Transverse colon (tissue), 4 donors: ENCODE measurements around the gene PTF1A. TPM values are rescaled to one million over a fixed set of nuclear protein-coding genes. Genes with fewer than 3 reads are reported as not detected.
A peak's percentile ranks its signal among the peaks of the same experiment; 100 is the strongest.

Experiments used
- DNase-seq: peaks from one replicate; pipeline ENCODE4 v3.0.0-alpha.2; 2019
- H3K27ac ChIP-seq, 4 donors: fragments of 200-600 bp; sonication (generic); 2 replicates each; pipeline ENCODE4 v1.5.1; 2016 to 2018; ENCODE audit warnings: inconsistent platforms in 4 of 4
- H3K27me3 ChIP-seq: fragments of 200-600 bp; sonication (generic); 2 replicates; pipeline ENCODE4 v1.5.1; 2017; ENCODE audit warnings: inconsistent platforms
- H3K36me3 ChIP-seq, 4 donors: fragments of 200-600 bp; sonication (generic); 2 replicates each; pipeline ENCODE4 v1.5.1; 2017 to 2019; ENCODE audit warnings: inconsistent platforms in 4 of 4
- H3K4me1 ChIP-seq, 4 donors: fragments of 200-600 bp; sonication (generic); 2 replicates each; pipeline ENCODE4 v1.5.1; 2017 to 2020; ENCODE audit warnings: inconsistent platforms in 4 of 4
- H3K4me3 ChIP-seq, 4 donors: fragments of 200-600 bp; sonication (generic); 1 replicate in 1 of 4; 2 replicates in 3 of 4; pipeline versions ENCODE4 v1.5.1 to v1.6.1; 2017 to 2019; ENCODE audit warnings: inconsistent platforms in 4 of 4
- H3K9me3 ChIP-seq, 2 donors: fragments of 200-600 bp; sonication (generic); 2 replicates each; pipeline ENCODE4 v1.5.1; 2017 to 2019; ENCODE audit warnings: inconsistent platforms in 2 of 2
- CTCF ChIP-seq, 5 experiments: fragments of 200-600 bp in 3 of 5; fragments of 450-650 bp in 2 of 5; sonication (generic) in 3 of 5; IDR thresholded peaks; 1 replicate in 2 of 5; 2 replicates in 3 of 5; pipeline ENCODE4 v1.5.1; 2016 to 2017; ENCODE audit warnings: antibody characterized with exemption in 5 of 5, inconsistent platforms in 3 of 5, mild to moderate bottlenecking in 2 of 5, moderate library complexity in 1 of 5
- EP300 ChIP-seq: sonication (generic); formaldehyde crosslinking; IDR thresholded peaks from one replicate; pipeline ENCODE4 v1.6.1; 2017; ENCODE audit warnings: antibody characterized with exemption, low read depth
- POLR2A ChIP-seq: fragments of 450-650 bp; IDR thresholded peaks from one replicate; pipeline ENCODE4 v1.6.1; 2016; ENCODE audit warnings: antibody characterized with exemption, mild to moderate bottlenecking, moderate library complexity
- POLR2AphosphoS5 ChIP-seq, 3 donors: sonication (generic); formaldehyde crosslinking; IDR thresholded peaks; one replicate each; pipeline ENCODE4 v1.6.1; 2016; ENCODE audit warnings: antibody characterized with exemption in 3 of 3
- WGBS, 2 donors: methylation state at CpG; one replicate each; pipeline ENCODE4 v1.1.5; 2018; ENCODE audit warnings: low coverage in 1 of 2; 5-methylcytosine and 5-hydroxymethylcytosine counted together
- in situ Hi-C, 4 donors: fragments of 200-750 bp; cut with MboI; loops; one replicate each; pipeline versions ENCODE4 v1.15.0 to v1.15.1; 2017; ENCODE audit warnings: low sequenced_read_pairs in 3 of 4, low pct_ligation_motif_present in 1 of 4, low pct_unique_long_range_greater_than_20kb in 1 of 4
- intact Hi-C: fragments of 100-400 bp; cut with DNase I; formaldehyde crosslinking; loops from one replicate; pipeline ENCODE4 v1.15.1; 2023; ENCODE audit warnings: low total_unique reads
- total RNA-seq, 4 donors: library from RNA; depleted of rRNA; stranded (reverse); fragments of >200 nt; gene quantifications; one replicate each; pipeline ENCODE4 v1.1.0, GENCODE V29; 2016

PTF1A gene
- total RNA-seq, 4 donors from 2014 or later: not detected

DNA sequence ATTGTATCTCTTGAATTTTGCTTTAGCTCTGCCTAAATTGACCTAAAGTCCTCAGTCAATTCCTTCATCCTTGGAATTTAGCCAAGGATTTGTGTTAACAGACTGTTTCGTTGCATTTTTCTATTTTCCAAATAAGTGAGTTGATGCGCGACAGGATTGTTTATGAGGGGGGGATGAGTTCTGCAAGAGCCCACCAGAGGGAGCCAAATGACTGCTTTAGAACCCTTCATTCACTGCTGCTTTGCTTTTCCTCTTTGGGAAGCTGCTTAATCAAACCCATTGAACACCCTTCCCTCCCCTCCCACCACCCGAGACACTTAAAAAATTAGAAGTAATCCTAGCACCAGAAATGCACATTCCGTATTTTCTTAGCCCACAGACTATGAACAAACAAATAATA lies 33.7 kb upstream of the PTF1A start:
- no peak overlapping the region for H3K27ac ChIP-seq
- H3K27me3 ChIP-seq: peaks cover 10% of the 10 kb centered on the region
- DNase-seq: peak; percentile 27
- in situ Hi-C loops: loop anchor here in 2 of 4 donors (25.0 kb wide), 2 partner anchors 379 to 1404 kb away; no protein-coding TSS in a partner anchor
- WGBS, 2 donors: 3 to 6% methylated on average over 5 of the region's 5 CpGs
- TF ChIP-seq CTCF (IDR thresholded peaks at IDR 0.05) (peak; percentile 66 to 77 (median 72)), POLR2A (no peak), EP300 (no peak), POLR2AphosphoS5 (IDR thresholded peaks at IDR 0.05) (no peak)
- peaks cover 0 to 4% (median 0%) of the 10 kb centered on the region in 4 donors for H3K4me1 ChIP-seq
- intact Hi-C loops: no loop called here
- H3K4me3 ChIP-seq: peak overlapping the region in 1 of 4 donors; percentile 3
- no peaks in the 10 kb centered on the region for H3K36me3 ChIP-seq
- H3K9me3 ChIP-seq: no peaks in the 10 kb centered on the region

DNA sequence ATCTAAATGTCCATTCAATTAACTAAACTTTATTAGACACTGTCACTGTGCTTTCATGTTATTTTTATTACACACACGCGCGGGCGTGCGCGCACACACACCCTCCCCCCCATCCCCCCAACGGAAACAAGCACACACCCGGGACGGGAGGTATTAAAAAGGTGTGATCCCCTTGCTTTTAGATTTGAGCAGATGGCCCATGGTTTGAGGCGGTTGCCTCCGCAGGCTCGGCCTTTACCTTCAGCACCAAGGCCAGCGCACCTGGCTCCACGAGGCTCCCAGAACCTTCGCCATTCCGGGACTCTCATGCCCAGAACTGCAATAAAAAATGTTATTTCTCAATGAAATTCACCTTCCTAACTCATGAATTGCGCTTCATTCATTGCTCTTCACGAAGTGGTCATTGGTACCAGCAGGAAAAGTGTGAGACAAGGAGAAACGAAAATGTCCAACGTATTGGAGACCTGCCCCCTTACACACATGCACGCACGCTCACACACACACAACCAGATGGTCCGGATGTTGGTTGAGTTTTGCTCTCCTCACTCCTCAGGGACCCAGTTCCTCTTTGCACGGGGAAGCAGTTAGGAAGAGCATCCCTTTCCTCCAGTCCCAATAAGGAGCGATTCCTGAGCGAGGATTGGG lies 20.8 kb upstream of the PTF1A start:
- no peak for TF ChIP-seq POLR2AphosphoS5 (IDR thresholded peaks at IDR 0.05)
- no peak for TF ChIP-seq CTCF (IDR thresholded peaks at IDR 0.05)
- no peak for TF ChIP-seq EP300
- no peak for TF ChIP-seq POLR2A
- H3K4me1 ChIP-seq: peaks cover 0 to 17% (median 7%) of the 10 kb centered on the region in 4 donors
- in situ Hi-C loops: loop anchor here in 2 of 4 donors (25.0 kb wide), 2 partner anchors 366 to 1391 kb away; no protein-coding TSS in a partner anchor
- intact Hi-C loops: no loop called here
- peaks cover 83% of the 10 kb centered on the region for H3K27me3 ChIP-seq
- 28 to 30% methylated on average over 14 to 26 of the region's 26 CpGs for WGBS, 2 donors
- H3K36me3 ChIP-seq: no peaks in the 10 kb centered on the region
- DNase-seq: no peak
- no peaks in the 10 kb centered on the region for H3K9me3 ChIP-seq
- H3K4me3 ChIP-seq: no peak overlapping the region
- no peak overlapping the region for H3K27ac ChIP-seq

GRCh38 chr10:23172429-23173213 lies 19.5 kb upstream of the PTF1A start:
- Histone ChIP-seq H3K4me1 (peaks cover 0 to 17% (median 7%) of the 10 kb centered on the region in 4 donors), H3K27me3 (peaks cover 96% of the 10 kb centered on the region), H3K9me3 (no peaks in the 10 kb centered on the region), H3K27ac (no peak overlapping the region), H3K36me3 (no peaks in the 10 kb centered on the region), H3K4me3 (no peak overlapping the region)
- intact Hi-C loops: no loop called here
- TF ChIP-seq CTCF (IDR thresholded peaks at IDR 0.05): no peak
- DNase-seq: no peak
- 19 to 21% methylated on average over 14 to 36 of the region's 41 CpGs for WGBS, 2 donors
- in situ Hi-C loops: loop anchor here in 2 of 4 donors (25.0 kb wide), 2 partner anchors 365 to 1390 kb away; no protein-coding TSS in a partner anchor
